CD4-positive, alpha-beta T cell treated with Interleukin-15 for 1 hour (primary cell): Measurements from ENCODE around the gene PBOV1.

Experiments
- DNase-seq: peaks from one replicate; pipeline ENCODE4 v3.0.0-alpha.2; 2020

PBOV1 gene

DNA sequence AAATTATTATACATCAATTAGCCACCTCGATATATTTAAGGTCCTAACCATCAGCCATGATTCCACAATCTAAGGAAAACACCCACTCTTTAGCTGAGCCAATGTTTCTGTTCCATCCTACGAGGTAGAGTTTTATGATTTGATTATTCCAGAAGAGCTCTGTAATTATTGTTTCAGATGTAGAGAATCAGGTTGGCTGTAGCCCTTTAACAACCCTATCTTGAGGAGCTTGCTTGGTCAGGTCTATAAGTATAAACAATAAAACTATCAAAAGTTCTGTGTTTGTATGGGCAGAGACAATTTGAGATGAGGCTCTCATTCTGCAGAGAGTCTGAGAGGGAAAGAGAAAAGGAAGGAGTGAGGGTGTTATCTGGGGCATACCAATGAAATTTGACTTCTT is at the start of gene PBOV1:
Gene PBOV1, minus strand, starts transcription at position 43 of the 400 bp plus-strand sequence. CDS start 96 bp downstream, outside the sequence.
- DNase-seq = no peak

DNA sequence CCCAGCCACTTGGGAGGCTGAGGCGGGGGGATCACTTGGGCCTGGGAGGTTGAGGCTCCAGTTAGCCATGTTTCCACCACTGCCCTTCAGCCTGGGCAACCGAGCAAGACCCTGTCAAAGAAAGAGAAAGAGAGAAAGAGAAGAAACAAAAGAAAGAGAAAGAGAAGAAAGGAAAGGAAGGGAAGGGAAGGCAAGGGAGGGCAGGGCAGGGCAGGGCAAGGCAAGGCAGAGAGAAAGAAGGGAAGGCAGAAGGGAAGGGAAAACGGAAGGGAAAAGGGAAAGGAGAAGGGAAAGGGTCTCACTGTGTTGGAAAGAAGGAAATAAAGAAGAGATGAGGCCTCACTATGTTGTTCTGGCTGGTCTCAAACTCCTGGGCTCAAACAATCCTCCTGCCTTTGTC is 47.8 kb upstream of the PBOV1 start:
- DNase-seq = no peak

DNA sequence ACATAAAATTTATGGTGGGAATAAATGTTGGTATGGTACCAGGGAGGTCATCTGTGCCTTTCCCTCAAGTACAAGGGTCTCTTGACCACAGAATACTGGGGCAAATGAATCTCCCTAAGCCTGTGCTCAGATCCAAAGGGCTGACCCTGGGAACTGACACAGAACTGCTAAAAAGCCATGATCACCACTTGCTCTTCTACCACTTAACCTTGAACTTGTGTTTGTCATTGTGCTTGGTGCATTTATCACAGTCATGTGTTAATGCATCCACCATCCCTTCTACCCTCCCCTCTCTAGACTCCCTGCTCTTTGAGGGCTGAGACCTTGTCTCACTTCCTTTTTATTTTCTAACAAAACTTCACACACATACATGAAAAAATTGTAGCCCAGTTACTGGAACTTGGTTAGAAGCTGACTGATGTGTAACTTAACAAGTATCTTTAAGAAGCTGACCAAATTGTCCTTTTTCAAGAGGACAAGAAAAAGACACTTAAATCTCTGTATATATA is 46.1 kb upstream of the PBOV1 start:
- DNase-seq = no peak

DNA sequence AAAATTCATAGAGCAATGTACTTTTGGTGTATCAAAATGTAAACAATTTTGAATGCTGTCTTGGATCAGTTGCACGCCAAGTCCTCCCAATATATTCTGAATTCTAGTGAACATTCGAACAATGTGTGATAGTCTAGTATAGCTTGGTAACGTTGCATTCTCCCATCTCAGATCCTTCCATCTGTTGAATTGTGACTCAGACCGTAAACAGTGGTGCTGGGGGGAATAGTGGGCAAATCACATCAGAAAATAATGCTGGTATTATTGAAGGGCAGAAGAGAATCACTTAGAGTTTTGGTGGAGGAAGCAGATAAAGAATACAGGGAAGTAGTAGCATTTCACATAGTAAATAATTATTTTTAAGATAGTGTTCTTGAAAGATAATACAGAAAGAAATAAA is 45.7 kb upstream of the PBOV1 start:
- DNase-seq = no peak

DNA sequence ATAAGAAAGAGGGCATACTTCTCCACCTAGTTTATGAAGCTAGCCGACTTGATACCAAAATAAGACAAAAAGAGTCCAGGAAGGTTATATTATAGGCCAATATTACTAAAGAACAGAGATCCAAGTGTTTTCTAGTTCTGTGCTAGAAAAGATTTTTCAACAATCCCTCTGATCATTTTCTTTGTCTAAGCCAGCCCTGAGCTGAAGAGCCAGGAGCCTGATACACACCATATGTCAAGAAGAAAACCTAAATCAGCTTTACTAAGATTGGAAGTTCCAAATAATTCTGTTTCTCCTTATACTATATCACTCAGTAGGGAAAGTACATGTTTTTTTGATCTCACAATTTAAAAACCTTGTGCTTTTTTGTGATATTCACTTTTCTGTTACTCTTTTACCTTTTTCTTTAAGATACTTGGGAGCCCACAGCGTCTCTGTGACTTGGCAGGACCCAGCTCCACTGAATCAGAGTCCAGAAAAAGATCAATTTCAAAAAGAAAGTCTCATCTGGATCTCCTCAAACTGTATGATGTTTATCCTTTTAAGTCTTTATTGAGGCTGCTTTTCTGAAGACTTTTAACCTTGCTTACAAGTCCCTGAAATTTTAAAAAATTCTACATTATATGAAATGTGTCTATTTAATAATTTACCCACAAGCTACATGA is 43.0 kb upstream of the PBOV1 start:
- DNase-seq = no peak

DNA sequence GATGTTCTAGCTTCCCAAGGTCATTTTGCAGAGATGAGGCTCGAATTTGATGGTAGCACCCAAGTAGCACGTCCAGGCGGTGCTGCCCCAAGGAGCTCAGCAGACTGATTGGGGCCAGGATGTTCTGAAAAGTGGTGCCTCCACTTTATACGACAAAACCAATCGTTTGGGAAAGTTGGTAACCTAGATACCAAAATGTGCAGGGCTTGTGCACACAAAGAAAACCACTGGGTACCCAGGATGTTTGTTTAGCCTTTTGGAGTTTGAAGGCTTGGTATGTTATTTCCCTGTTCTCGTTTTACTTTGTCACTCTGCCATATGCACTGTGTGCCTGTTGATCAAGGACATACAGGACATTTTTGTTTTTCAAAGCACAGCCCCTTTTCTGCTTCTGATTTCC is 40.7 kb upstream of the PBOV1 start:
- no peak for DNase-seq

DNA sequence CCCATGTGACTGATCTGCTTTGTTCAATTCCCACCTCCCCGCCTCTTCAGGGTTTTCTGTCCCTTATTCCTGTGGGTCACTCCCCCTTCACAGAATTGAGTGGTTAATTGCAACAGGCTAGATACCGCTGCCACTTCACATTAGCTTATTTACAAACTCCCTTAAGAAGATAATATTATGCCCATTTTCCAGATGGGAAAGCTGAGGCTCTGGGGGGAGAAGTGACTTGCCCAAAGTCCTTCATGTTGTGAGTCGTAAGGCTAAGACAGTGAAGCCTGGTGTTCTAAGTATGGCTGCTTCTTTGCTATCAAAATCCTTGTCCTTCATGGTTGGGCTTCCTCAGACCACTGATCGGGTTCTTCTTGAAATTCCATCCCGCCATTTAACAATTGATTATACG is 39.9 kb upstream of the PBOV1 start:
- no peak for DNase-seq

DNA sequence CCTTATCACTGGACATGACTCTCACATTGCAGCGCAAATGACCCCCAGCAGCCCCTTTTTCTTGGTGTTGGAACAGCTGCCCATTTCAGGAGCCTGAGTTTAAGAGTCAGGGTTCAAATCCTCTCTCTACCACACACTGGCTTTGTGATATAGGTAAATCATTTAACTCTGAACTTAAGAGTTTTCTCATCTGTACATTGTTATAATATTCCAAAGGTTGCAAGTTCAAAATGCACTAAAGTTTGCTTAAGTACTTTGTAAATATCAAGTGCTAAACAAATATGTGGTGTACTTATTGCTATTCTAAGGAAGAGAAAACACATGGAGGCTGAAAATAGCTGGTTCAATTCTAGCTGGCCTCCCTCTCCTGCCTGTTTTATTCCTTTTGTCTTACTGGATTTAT is 39.3 kb upstream of the PBOV1 start:
- no peak for DNase-seq

DNA sequence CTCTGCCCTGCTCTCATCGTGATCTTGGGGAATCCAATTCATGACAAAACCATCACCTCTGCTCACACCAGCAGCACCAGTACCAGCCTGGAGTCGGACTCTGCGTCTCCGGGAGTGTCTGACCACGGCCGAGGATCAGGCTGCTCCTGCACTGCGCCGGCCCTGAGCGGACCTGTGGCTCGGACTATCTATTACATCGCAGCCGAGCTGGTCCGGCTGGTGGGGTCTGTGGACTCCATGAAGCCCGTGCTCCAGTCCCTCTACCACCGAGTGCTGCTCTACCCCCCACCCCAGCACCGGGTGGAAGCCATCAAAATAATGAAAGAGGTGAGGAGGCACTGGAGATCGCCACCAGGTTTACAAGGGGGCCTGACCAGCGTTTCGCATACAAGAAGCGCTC is 37.2 kb upstream of the PBOV1 start:
- no peak for DNase-seq

DNA sequence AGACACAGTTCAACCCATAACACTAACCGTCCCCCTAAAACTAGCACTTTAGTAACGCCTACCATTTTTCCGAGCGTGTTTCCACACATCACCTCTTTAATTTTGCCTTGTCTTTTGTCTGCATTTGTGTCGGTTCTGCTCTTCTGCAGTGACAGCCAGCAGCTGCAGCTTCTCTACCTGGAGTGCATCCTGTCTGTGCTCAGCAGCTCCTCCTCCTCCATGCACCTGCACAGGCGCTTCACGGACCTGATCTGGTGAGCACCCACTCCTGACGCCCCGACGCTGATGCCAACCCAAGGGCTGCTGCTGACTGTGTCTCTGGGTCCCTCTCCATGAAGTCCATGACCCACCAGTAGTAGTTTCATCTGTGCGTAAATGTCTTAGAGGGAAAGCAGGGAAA is 35.4 kb upstream of the PBOV1 start:
- no peak for DNase-seq

DNA sequence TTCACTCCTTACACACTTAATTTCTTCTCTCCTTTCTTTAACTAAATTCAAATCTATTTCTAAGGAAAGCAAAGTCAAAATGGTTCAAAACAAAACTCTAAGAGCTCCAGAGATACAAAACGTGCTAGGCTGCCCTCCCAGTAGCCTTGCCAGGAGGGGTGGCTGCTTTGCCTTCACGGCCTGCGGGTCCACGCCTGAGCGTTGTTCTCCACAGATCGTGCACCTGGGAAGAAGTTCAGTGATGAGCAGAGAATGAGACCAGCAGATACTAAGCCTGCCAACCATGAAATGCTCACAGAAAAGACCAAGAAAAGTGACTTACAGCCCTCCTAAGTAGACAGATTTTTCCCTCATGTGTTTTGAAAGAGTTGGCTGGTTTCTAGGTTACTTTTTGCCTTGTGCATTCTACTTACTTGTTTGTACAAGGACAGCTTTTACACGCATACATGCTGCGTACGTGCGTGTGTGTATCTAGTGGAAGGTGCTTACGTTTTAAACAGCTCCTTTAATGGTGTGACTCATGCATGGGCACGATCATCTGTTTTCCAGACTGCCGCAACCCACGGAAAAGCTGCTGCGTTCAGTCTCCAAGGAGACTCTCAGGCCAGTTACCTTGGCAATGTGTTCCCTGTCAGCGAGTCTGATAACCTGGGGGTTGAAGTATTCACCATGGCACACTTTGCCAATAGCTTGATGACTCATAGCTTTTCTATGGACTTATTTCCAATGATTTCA is 32.4 kb upstream of the PBOV1 start:
- DNase-seq = no peak

DNA sequence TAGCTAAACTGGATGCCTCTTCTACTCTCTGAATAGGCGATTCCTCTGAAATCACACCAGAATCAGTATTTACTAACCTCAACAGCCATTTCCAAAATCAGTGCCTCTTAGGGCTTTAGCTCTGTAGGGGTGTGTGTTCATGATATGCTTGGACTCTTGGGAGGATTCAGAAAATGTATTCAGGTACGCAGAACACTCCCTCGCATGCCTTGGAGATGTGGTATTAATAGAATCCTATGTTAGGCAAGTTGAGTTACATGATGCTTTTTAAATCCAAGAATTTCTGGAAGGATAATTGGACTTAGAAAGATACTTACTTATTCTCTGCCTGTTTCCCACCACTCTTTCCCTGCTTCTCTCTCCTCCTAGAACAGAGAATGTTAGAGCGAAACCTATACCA is 31.8 kb upstream of the PBOV1 start:
- no peak for DNase-seq

DNA sequence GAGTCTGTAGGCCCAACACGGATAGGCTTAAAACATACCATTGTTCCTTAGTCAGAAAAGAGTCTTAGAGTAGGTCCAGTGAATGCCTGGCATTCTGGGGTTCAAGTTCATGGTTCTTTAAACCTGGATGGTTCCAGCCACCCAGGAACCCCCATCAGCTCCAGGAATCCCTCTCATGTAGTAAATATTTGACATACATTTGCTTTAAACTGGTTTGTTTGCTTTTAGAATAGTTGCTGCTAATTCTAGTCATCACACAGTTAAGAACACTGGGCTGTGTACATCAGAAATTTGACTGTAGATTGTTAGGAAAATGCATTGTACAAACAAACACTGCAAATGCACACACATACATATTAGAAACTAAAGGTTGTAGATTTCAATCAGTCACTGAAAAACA is 30.6 kb upstream of the PBOV1 start:
- no peak for DNase-seq

DNA sequence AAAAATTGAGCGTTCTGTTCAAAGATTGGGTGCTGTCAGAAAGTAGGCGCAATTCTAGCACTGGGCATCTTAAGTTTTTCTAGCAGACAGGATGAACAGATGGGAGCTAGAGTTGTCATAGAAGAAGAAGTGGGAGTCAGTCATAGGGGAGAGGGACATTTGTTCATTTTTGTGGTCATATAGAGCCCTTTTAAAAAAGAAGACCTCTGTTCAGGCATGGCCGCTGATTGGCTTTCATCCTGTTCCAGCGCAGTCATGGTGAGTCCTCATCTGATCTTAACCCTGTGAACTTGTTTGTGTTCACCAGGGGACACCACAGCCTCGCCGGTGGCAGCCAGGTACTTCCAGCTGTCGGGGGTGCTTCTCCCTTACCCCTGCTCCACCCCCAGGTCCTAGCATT is 29.7 kb upstream of the PBOV1 start:
- no peak for DNase-seq

DNA sequence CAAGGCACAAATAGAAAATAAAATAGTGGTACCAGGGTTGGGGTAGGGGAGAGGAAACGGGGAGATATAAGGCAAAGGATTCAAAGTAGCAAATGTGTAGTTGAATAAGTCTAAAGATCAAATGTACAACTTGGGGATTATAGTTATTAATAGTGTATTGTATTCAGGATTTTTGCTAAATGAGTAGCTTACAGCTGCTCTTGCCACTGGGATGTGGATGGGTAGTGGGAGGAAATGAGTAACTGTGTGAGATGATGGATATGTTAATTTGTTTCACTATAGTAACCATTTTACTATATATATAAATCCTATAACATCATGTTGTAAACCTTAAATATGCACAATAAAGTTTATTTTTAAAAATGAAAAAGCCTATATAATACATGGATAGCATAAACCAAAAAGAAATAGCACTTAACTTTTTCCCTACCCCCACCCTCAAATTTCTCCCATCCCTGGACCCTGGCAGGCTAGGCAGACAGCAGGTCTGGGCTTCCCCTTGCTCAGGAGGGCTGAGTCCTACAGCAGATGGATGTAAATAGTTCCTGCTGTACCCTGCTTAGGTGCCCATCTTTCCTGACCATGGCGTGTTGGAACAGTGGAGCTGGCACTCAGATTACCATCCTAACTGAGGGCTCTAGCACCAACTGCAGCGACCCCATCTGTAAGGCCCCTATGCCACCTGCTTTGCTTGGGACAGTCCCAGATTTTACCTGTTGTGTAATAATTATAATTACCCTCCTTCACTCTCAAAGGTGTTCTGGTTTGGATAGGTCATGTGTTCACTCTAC is 28.6 kb upstream of the PBOV1 start:
- DNase-seq = no peak

DNA sequence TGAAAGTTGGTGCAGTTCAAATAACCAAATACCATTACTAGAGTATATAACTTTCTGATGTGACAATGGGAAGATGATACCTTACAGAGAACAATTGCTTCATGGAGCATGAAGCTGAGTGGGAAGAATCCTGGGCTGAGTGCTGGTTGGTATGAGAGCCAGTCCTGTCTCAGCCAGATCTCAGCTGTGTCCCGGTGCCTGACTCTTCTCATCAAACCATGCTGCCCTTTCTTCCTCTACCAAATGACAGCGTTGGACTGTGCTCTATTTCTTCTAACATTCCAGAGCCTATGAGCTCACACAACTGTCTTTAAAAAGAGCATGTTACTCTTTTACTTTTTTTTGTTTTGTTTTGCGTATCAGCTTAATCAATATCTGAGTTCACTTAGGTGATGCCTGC is 27.5 kb upstream of the PBOV1 start:
- DNase-seq = no peak

DNA sequence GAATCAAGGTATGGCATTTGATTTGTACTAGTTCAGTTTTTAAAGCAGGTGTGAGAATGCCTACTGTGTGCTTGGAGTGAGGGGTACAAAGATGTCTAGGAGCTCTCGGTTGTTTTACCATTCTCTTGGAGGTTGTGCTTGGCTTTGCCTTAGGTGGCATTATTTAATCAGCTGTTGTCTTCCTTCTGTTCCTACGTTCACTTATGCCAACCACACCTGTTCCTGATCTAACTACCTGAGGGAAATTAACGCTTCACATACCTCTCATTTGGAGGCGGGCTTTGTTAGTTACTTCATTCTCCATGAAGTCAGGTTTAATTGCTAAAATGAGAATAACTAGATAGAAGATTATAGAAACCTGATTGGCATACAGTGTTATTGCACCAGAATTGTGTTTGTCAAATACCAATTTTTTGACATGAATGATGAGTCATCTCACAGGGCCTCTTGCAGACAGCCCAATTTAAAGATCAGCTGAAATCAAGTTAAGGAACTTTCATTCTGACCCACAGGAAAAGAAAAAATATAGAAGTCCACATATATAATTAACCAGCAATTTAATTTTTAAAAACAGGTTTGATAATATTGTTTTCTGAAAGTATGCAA is 24.8 kb upstream of the PBOV1 start:
- no peak for DNase-seq

DNA sequence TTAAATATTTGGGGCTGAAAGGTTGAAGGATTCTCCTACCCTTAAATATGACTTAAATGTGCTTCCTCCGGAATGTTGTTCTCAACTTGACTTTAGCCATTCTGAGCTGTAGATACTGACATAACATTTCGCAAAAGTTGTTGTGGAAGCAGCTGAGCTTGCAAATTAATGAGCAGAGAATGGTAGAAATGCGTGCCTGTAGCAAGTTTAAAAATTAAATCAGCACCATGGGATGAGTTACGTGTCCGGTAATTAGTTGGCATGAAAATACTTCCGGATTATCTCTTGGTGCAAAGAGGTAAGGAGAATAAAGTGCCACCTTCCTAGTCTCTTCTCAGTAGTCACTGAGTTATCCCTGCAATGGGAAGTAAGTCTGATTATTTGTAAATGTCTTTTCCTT is 23.6 kb upstream of the PBOV1 start:
- DNase-seq = no peak

DNA sequence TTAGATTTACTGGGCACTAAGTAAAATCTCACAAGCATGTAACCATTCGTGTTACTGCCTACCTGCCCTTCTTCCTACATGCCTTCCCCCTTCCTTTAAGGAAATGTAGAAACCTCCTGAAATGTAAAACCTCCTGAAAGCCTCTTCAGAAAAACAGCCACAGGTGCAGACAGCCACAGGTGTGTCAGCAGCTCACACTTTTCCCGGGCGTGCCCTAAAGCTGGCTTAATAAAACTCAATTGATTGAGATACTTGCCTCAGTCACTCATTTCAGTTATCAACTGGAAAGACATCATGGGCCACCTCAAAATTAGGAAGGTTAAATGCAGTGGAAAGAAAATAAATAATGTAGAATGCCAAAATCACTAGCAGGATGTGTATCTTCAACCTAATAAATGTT is 23.1 kb upstream of the PBOV1 start:
- DNase-seq = no peak

DNA sequence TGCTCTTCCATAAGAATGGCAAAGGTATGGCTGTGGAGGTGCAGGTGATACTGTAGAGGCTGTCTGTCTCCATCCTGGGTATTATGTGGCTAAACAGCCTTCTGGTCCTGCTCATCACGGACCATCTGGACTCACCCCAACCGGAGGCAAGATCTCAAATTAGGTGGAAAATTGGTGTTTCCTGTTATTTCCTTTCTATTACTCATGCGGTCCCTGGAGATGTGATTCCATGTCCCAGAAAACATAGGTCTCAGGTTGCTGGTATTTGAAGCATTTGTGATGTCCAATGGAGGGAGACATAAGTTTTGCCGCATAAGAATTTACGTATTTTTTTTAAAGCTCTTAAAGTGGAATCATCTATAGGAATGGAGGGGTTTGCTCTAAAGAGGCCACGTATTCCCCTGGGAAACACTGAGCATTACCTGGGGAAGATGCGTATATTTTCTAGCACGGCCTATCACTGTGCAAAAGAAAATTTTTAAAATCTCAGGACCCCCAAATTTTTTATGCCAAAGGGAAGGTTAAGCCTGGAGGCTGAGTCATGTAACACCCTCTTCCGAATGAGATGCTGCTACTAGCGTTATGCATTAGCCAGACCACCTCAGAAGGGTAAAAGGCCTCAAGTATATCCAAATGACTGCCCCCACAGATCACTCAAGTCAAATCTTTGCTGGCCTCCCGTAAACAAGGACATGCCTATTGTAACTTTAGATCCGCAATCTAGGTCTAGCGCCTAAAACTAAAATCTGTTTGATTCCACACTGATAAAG is 22.4 kb upstream of the PBOV1 start:
- no peak for DNase-seq

DNA sequence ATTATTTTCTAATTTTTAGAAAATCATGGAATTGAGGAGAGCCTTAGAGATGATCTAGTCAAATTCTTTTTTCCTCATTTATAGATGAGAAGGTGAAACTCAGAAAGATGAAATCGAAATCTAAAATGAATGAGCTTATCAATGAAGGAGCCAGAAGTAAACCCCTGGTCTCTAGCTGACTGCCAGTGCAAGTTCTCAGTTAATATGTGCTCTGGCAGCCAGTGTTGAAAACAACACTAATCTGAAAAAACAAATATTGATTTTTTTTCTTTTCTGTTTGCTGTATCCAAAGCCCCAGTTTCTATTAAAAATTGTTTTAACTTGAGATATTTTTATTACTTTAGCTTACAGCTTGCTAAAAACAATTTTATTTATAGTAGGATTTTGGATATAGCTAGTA is 21.5 kb upstream of the PBOV1 start:
- DNase-seq = no peak

DNA sequence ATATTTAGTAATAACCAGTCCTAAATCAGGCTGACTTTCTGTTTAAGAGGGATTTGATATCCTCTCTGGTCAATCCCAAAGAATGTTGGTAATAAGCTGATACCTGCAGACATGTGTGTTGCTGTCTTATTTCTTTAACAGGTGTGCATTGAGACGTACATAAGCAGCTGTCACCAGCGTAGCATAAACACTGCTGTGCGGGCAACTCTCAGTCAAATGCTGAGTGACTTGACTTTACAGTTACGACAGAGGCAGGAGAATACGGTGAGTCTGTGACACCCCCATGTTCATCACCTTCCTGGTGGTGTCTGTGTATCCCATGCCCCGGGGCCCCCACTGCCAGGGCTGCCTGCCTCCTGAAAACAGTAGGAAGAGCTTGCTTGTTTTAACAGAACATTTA is 20.1 kb upstream of the PBOV1 start:
- no peak for DNase-seq

DNA sequence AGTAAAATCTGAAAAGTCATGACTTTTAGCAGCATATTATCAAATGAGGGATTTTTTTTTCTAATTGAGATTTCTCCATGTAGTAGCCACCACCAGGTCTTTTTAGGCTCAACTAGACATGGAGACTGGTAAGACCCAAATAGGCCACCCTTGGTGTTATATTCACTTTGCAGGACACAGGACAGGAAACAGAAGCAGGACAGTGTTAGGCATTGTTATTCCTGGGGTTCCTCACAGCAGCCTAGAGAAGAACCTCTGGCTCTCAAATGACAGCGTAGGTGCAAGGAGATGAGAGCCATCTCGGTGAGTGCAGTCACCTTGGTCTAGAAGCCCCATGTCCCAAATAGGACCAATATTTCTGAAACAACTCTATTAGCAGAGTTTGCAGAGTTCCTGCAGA is 19.2 kb upstream of the PBOV1 start:
- no peak for DNase-seq
